ENCODE measurements around the gene GOLGA3.
"Not testable (repeated sequence)": the region's sequence is repeated elsewhere in the genome, so short reads cannot be mapped to it uniquely, and the experiment has no call there.

GOLGA3 gene, protein sequence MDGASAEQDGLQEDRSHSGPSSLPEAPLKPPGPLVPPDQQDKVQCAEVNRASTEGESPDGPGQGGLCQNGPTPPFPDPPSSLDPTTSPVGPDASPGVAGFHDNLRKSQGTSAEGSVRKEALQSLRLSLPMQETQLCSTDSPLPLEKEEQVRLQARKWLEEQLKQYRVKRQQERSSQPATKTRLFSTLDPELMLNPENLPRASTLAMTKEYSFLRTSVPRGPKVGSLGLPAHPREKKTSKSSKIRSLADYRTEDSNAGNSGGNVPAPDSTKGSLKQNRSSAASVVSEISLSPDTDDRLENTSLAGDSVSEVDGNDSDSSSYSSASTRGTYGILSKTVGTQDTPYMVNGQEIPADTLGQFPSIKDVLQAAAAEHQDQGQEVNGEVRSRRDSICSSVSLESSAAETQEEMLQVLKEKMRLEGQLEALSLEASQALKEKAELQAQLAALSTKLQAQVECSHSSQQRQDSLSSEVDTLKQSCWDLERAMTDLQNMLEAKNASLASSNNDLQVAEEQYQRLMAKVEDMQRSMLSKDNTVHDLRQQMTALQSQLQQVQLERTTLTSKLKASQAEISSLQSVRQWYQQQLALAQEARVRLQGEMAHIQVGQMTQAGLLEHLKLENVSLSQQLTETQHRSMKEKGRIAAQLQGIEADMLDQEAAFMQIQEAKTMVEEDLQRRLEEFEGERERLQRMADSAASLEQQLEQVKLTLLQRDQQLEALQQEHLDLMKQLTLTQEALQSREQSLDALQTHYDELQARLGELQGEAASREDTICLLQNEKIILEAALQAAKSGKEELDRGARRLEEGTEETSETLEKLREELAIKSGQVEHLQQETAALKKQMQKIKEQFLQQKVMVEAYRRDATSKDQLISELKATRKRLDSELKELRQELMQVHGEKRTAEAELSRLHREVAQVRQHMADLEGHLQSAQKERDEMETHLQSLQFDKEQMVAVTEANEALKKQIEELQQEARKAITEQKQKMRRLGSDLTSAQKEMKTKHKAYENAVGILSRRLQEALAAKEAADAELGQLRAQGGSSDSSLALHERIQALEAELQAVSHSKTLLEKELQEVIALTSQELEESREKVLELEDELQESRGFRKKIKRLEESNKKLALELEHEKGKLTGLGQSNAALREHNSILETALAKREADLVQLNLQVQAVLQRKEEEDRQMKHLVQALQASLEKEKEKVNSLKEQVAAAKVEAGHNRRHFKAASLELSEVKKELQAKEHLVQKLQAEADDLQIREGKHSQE (N-terminal part only)

DNA sequence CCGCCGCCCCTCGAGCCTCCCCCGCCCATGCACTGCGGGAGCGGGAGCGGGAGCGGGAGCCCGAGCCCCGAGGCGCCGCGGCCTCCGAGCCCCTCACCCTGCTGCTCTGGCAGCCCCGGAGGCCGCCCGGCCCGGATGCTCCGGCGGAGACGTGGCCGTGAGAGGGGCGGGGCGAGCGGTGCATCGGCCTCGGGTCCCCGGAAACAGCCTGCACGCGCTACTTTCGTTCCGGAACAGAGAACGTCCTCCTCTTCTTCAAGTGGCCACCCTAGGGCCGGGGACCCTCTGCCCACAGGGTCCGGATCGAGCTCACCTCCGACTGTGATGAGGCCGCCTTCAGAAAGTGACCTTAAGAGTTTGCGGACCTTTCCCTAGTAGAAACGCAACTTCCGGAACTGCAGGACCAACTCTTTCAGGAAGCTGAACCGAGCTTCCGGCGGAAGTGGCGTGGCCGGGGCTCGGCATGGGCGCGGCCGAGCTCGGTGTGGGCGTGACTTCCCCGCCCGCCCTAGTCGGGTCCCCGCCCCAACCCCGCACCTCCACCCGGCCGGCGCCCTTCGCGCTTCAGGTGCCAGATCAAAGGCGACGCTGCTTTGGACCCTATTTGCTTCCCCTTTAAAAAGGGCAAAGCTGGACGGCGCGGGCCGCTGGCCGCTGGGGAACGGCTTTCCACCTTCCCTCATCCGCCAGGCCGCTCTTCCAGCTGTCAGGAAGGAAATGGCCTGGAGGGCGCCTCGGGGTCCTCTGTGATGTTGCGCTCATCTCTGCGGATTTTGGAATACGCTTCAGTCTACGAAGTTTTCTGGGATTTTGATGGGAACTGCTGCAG lies at the start of gene GOLGA3:
TSS of gene GOLGA3 (minus strand) at position 164 of the 829 bp plus-strand sequence. CDS start 6,741 bp downstream, outside the sequence.
- DNase-seq (ENCODE audit: low read depth) = peak; percentile 94

DNA sequence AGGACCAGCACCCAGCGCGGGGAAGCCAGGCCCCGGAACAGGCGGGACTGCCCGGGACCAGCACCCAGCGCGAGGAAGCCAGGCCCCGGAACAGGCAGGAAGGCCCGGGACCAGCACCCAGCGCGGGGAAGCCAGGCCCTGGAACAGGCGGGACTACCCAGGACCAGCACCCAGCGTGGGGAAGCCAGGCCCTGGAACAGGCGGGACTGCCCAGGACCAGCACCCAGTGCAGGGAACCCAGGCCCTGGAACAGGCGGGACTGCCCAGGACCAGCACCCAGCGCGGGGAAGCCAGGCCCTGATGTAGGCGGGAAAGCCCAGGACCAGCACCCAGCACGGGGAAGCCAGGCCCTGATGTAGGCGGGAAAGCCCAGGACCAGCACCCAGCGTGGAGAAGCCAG lies 46.0 kb upstream of the GOLGA3 start:
- not testable (repeated sequence) for DNase-seq (ENCODE audit: low read depth)

DNA sequence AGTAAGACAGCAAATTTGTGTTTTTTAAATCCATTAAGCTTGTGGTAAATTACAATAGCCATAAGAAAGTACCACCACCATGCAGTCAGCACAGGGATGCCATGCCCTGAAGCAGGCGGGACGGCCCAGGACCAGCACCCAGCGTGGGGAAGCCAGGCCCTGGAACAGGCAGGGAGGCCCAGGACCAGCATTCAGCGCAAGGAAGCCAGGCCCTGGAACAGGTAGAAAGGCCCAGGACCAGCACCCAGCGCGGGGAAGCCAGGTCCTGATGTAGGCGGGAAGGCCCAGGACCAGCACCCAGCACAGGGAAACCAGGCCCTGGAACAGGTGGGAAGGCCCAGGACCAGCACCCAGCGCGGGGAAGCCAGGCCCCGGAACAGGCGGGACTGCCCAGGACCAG lies 45.5 kb upstream of the GOLGA3 start:
- DNase-seq (ENCODE audit: low read depth) = no peak

DNA sequence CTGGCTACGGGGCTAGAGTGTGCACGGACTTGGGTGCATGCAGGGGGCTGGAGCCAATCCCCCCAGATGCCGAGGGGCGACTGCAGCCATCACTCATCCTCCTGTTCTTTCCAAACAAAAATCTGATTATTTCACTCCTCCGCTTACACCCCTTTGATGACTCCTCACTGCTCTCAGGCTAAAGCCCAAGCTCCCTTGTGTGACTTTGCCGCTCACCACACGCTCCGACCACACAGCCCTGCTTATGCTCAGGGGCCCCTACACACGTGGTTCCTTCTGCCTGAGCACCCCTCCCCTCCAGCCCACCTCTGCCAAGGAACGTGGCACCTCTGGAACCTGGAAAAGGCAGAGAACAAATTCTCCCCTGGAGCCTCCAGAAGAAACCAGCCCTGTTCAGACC lies 45.1 kb upstream of the GOLGA3 start:
- DNase-seq (ENCODE audit: low read depth) = no peak

DNA sequence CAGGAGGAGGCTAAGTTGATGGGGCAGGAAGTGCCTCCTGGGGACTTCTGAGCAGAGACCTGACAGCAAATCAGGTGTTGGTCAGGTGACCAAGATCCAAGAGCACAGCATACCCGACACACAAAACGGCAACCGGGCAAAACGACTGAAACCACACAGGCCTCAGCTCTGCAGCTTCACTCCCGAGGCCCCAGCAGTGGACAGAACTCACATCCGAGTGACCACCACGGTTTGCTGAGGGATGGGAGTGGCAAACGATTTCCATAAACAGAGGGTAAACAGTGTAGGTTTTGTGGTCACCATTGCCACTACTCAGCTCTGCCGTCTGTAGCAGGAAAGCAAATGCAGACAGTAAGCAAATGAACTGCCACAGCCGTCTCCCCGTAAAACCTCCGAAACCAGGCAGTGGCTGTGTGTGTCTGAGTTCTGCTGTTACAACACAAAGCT lies 44.3 kb upstream of the GOLGA3 start:
- no peak for DNase-seq (ENCODE audit: low read depth)

DNA sequence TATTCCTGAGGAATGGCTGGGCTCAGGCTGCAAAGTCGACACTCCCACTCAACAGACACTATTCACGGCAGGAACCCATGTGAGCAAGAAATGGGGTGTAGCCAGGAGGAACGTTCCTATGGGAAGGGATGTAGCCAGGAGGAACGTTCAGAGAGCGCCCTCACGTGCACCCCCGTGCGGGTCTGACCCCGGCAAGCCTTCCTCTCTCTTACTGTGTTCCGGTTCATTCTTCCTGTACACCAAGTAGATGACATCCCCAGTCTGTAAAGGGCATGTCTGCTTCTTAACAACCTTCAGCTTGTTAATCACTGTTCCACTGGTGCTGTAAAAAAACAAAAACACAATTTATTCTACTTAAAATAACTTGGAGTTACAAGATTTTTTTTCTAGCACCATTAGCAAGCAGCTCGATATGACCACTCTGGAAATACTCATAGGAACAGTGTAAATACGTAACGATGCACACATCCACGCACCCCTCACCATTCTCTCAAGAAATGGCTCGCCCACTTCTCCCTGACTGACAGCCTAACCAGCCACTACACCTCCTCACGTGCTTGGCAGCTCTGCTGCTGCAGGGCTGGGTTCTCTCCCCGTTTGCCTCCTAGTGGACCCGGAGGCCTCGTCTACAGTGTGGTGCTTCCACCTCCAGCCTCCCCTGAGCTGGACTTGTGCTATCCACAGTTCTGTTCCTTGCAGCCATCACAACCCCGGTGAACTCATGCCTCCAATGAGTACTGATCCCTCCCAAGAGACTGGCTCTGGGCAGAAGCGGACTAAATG lies 43.6 kb upstream of the GOLGA3 start:
- DNase-seq (ENCODE audit: low read depth) = no peak

DNA sequence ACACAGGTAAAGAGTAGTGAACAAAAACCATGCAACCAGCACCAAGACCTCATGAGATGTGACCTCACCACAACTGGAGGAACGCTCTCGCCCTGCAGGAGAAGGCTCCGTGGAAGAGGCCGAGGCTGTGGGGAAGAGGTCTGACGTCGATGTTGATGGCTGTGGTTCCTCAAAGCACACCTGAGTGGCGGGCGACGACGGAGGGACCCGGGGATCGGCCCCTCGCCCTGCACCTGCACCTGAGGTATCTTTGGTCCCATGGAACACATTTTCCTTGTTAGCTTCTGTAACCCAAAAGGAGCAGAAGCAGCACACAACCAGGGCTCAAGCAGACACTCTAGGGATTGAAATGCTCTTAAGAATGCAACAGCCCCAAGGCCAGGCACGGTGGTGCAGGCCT lies 40.9 kb upstream of the GOLGA3 start:
- no peak for DNase-seq (ENCODE audit: low read depth)

DNA sequence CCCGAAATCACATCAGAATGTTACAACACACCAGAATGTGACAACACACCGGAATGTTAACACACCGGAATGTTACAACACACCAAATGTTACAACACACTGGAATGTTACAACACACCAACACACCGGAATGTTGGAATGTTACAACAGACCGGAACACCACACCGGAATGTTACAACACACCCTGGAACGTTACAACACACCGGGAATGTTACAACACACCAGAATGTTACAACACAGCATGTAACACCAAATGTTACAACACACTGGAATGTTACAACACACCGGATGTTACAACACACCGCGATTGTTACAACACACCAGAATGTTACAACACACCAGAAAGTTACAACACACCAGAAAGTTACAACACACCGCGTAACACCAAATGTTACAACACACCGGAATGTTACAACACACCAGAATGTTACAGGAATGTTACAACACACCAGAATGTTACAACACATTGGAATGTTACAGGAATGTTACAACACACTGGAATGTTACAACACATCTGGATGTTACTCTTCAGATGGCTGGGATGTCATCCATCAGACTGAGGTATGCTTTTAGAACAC lies 37.7 kb upstream of the GOLGA3 start:
- DNase-seq (ENCODE audit: low read depth) = no peak

DNA sequence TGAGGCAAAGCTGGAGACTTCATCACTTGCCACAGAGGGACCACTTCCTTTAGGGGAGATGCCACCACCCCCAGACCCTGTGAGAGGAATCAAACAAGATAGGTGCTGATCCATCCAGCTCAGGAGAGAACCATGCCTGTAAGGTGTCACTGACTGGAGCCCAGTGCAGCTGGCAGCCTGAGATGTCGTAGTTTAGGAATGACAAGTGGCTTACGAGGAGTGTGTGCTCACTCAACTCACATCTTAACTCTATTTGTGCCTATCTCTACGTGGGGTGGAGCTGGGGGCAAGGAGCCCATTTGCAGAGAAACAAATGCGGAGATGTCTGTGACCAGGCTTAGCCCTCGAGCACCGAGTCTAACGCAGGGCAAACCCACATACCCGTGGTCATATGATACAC lies 32.9 kb upstream of the GOLGA3 start:
- DNase-seq (ENCODE audit: low read depth) = no peak

DNA sequence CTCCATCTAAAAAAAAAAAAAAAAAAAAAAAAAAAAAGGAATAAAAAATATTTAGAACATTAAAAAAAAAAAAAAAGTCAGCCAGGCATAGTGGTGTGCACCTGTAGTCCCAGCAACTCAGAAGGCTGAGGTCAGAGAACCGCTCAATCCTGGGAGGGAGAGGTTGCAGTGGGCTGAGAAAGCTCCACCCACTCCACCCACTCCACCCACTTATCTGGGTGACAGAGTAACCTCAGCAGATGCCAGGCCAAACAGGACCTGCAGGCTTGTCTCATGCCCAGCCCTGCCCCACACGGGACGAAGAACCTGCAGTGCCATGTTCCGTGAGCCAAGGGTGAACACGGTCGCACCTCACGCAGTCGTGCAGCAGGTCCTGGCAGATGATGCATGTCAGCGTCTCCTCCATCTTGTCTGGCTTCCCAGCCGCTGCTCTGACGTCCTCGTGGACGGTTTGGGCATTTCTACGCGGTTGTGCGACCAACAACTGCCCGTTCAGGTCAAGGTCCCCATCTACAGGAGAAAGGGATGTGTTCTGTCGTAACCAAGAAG lies 30.1 kb upstream of the GOLGA3 start:
- no peak for DNase-seq (ENCODE audit: low read depth)

DNA sequence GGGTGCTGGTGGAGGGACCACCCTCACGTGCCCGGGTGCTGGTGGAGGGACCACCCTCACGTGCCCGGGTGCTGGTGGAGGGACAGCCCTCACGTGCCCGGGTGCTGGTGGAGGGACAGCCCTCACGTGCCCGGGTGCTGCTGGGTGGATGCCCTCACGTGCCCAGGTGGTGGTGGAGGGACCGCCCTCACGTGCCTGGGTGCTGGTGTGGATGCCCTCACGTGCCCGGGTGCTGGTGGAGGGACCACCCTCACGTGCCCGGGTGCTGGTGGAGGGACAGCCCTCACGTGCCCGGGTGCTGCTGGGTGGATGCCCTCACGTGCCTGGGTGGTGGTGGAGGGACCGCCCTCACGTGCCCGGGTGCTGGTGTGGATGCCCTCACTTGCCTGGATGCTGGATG lies 28.4 kb upstream of the GOLGA3 start:
- not testable (repeated sequence) for DNase-seq (ENCODE audit: low read depth)

DNA sequence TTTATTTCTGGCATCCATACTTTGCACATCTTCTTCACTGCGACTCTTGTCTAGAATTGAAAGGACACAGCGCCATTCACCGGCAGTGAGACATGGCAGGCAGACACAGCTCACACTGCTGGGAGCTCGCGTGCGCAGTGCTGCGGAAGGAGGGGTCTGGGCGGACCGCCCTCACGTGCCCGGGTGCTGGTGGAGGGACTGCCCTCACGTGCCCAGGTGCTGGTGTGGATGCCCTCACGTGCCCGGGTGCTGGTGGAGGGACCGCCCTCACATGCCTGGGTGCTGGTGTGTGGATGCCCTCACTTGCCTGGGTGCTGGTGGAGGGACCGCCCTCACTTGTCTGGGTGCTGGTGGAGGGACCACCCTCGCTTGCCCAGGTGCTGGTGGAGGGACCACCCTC lies 27.9 kb upstream of the GOLGA3 start:
- no peak for DNase-seq (ENCODE audit: low read depth)

DNA sequence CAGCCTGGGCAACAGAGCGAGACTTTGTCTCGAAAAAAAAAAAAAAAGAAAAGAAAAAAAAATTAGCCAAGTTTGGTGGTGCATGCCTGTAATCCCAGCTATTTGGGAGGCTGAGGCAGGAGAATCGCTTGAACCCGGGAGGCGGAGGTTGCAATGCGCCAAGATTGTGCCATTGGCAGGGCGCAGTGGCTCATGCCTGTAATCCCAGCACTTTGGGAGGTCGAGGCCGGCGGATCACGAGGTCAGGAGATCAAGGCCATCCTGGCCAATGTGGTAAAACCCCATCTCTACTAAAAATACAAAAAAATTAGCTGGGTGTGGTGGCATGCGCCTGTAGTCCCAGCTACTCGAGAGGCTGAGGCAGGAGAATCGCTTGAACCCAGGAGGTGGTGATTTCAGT lies 26.5 kb upstream of the GOLGA3 start:
- not testable (repeated sequence) for DNase-seq (ENCODE audit: low read depth)

DNA sequence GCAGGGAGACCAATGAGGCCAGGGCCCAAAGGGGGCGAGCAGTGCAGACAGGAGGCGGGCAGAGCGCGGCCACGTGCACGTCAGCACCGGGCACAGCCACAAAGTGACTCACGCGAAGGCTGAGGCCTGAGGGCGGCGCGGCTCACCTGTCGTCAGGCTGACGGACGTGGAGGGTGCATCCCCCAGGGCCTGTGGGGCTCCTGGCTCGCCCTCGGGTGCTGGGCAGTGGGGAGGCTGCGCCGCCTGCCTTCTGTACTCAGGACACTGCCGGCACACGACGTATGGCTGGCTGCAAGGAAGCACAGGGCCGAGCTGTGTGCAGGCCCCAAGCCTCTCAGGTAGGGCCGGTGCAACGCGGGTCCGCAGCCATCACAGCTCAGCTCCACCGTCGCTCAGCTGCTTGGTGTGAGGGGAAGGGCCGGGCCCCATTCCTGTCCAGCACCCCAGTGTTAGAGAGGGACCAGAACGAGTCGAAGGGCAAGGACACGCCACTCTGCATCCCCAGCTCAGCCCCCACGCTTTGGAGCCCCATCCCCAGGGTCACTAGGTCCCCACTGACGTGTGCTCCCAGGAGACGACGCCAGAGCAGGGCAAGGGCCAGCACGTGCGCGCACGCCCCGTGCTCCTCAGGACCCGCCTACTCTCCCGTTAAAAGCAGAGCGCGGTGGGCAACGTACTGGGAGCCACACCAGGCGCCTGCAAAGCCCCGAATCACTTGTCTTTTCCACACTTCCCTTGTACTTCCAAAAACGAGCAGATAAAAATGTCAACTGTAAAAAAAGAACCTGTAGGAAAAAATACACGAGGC lies 24.8 kb upstream of the GOLGA3 start:
- DNase-seq (ENCODE audit: low read depth) = no peak

DNA sequence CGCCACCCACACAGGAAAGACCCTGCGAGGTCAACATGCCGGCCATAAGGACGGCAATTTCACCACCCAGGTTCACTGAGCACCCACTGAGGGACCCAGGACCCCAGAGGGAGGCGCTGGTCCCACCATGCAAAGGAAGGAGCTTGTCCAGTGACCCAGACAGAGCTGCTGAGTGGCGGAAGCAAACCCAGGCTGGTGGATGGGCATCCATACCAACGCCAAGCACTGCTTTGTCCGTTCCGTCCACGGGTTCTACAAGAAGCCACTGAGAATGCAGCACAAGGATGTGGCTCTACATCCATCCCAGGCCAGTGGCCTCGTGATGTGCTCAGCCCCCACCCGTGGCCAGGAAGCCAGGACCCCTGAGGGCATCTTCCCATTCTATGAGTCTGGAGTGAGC lies 23.8 kb upstream of the GOLGA3 start:
- DNase-seq (ENCODE audit: low read depth) = no peak

DNA sequence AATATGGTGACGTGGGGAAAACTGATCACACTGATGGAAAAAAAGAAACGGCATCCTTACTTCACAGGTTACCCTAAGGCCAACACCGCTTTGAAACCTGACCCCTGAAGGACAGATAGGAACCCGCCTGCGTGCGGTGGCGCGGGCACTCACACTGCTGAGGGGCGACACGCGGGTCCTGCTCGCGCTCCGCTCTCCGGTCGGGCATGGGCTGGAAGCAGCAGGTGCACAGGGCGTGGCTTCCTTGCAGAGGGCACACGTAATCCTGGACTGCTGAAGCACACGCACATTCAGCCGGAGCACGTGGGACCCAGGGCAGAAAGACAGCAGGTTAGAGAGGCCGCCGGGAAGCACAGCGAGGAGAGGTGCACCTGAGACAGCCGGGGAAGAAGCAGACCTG lies 22.8 kb upstream of the GOLGA3 start:
- DNase-seq (ENCODE audit: low read depth) = no peak

DNA sequence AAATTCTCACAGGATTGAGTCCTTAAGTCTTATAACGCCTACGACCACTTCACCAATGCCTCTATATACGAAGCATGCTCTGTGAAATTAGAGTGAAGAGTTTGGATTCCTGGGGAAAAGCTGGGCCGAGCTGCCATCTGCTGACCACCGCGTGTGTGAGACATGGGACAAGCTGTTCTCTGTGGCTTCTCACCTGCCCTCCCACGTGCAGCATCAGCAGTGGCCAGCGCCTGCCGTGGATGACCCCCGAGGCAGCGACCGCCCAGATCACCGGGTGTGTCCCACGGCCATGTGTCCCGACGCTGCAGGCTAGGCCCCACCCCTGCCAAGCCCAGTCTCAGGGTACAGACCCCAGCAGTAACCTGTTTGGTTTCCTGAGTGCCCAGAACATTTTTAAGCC lies 21.6 kb upstream of the GOLGA3 start:
- no peak for DNase-seq (ENCODE audit: low read depth)

DNA sequence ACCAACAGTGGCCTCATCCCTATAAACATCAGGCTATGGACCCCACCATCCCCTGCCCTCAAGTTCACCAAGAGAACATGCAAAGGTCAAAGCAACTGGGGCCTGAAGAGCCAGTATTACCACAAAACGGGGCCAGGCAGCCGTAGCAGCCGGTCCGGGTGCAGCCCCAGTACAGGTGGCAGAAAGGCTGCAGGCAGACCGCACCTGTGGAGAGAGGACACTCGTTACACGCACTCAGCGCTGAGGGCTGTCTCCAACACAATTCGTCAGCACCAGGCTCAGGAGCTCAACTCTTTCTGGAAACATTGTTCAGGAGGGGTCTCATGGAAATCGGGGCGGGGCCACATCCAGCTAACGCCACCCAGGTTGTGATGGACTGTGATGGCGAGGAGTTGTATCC lies 19.9 kb upstream of the GOLGA3 start:
- no peak for DNase-seq (ENCODE audit: low read depth)

Measured in activated T-helper 1 cell treated with Interleukin-2 at 50 U/mL for 16 hours (primary cell).